Lung (tissue), 12 donors: Measurements from ENCODE around the gene CCDC82. TPM values are rescaled to one million over a fixed set of nuclear protein-coding genes. Genes with fewer than 3 reads are reported as not detected.
A peak's percentile ranks its signal among the peaks of the same experiment; 100 is the strongest.

Experiments
- ATAC-seq: fragments of 200-7000 bp; cut with Tn5 transposase; one replicate; pipeline ENCODE4 v1.9.1; 2020; ENCODE audit warnings: moderate number of reproducible peaks; ENCODE audit not compliant: insufficient read depth, low FRiP score
- DNase-seq, 3 donors: peaks; one replicate each; pipeline ENCODE4 v3.0.0-alpha.2; 2013 to 2017
- H3K27ac ChIP-seq, 2 donors: one replicate each; pipeline ENCODE4 v1.5.1; 2013; ENCODE audit warnings: mild to moderate bottlenecking in 2 of 2, moderate library complexity in 2 of 2, control low read depth in 1 of 2, inconsistent platforms in 1 of 2, low read depth in 1 of 2, low read length in 1 of 2
- H3K27me3 ChIP-seq, 3 donors: one replicate each; pipeline ENCODE4 v1.5.1; 2013; ENCODE audit warnings: low read length in 2 of 3; ENCODE audit not compliant: control insufficient read depth in 3 of 3, insufficient read depth in 3 of 3
- H3K36me3 ChIP-seq, 4 donors: one replicate each; pipeline ENCODE4 v1.5.1; 2013; ENCODE audit warnings: low read length in 4 of 4, mild to moderate bottlenecking in 1 of 4, moderate library complexity in 1 of 4; ENCODE audit not compliant: control insufficient read depth in 4 of 4, insufficient read depth in 4 of 4
- H3K4me1 ChIP-seq, 5 donors: one replicate each; pipeline ENCODE4 v1.5.1; 2013; ENCODE audit warnings: low read length in 5 of 5, mild to moderate bottlenecking in 2 of 5, moderate library complexity in 1 of 5; ENCODE audit not compliant: control insufficient read depth in 5 of 5, insufficient read depth in 5 of 5
- H3K4me3 ChIP-seq: one replicate; pipeline ENCODE4 v1.5.1; 2013; ENCODE audit warnings: mild to moderate bottlenecking, control low read depth, moderate library complexity
- H3K9ac ChIP-seq, 2 donors: one replicate each; pipeline ENCODE4 v1.5.1; 2013; ENCODE audit warnings: low read length in 2 of 2, control low read depth in 1 of 2; ENCODE audit not compliant: insufficient read depth in 1 of 2
- H3K9me3 ChIP-seq, 4 donors: one replicate each; pipeline ENCODE4 v1.5.1; 2013; ENCODE audit warnings: low read length in 3 of 4, mild to moderate bottlenecking in 1 of 4, moderate library complexity in 1 of 4; ENCODE audit not compliant: control insufficient read depth in 4 of 4, insufficient read depth in 3 of 4
- CTCF ChIP-seq: IDR thresholded peaks from 2 replicates; pipeline ENCODE4 v1.5.1; 2012; ENCODE audit warnings: mild to moderate bottlenecking; ENCODE audit errors: control extremely low read depth, extremely low read depth
- WGBS, 2 donors: extraction: QIAGEN DNeasy Blood & Tissue Kit; methylation state at CpG; one replicate each; pipeline ENCODE4 v1.1.7; 2013; 5-methylcytosine and 5-hydroxymethylcytosine counted together
- polyA plus RNA-seq, 2 donors: library from polyadenylated mRNA; stranded (reverse); fragments of 200-250 nt; gene quantifications; one replicate each; pipeline ENCODE4 v1.2.1, GENCODE V29; 2013
- total RNA-seq, 2 donors: library from RNA; depleted of rRNA in 1 of 2; stranded (reverse); fragments of >200 nt in 1 of 2; gene quantifications; one replicate each; pipeline ENCODE4 v1.2.1, GENCODE V29; 2014 to 2021
- donor health status: control.
- donor health status: control.
- donor health status: Bipolar disorder and iron deficiency.
- donor health status: healthy.
- donor health status: DM: yes; HTN: yes; CAD: no.

Gene CCDC82
- total and polyA plus RNA-seq, 4 donors, result 16.4 to 46.9 (median 29.2) TPM

GRCh38 chr11:96313163-96313562, 76.5 kb downstream of the CCDC82 start:
- no peak for TF ChIP-seq CTCF
- Histone ChIP-seq H3K27ac (peak overlapping the region in 1 of 2 donors; percentile 29), H3K9me3 (no peaks in the 10 kb centered on the region), H3K4me1 (peaks cover 15 to 80% (median 48%) of the 10 kb centered on the region in 5 donors), H3K27me3 (no peaks in the 10 kb centered on the region), H3K36me3 (peaks cover 0 to 5% (median under 1%) of the 10 kb centered on the region in 4 donors), H3K4me3 (no peak overlapping the region), H3K9ac (no peak overlapping the region)
- ATAC-seq (no peak), DNase-seq (no peak)
- WGBS, 2 donors, result 48 to 53% methylated on average over 6 of the region's 6 CpGs

GRCh38 chr11:96311120-96311568, 78.6 kb downstream of the CCDC82 start:
- DNase-seq (peak in 2 of 3 donors; percentile 79 to 85), ATAC-seq (no peak)
- H3K9me3 ChIP-seq, result no peaks in the 10 kb centered on the region
- H3K27me3 ChIP-seq, result no peaks in the 10 kb centered on the region
- H3K27ac ChIP-seq, result no peak overlapping the region
- no peak overlapping the region for H3K4me3 ChIP-seq
- peak overlapping the region in 1 of 2 donors; percentile 2 for H3K9ac ChIP-seq
- H3K36me3 ChIP-seq, result peaks cover 0 to 2% (median 0%) of the 10 kb centered on the region in 4 donors
- no peak for TF ChIP-seq CTCF
- peaks cover 12 to 85% (median 48%) of the 10 kb centered on the region in 5 donors for H3K4me1 ChIP-seq
- 66 to 69% methylated on average over 2 of the region's 2 CpGs for WGBS, 2 donors

GRCh38 chr11:96310236-96310635, 79.5 kb downstream of the CCDC82 start:
- ATAC-seq, result no peak
- no peak overlapping the region for H3K4me3 ChIP-seq
- no peaks in the 10 kb centered on the region for H3K36me3 ChIP-seq
- no peaks in the 10 kb centered on the region for H3K27me3 ChIP-seq
- H3K9me3 ChIP-seq, result no peaks in the 10 kb centered on the region
- H3K9ac ChIP-seq, result no peak overlapping the region
- H3K4me1 ChIP-seq, result peaks cover 10 to 90% (median 46%) of the 10 kb centered on the region in 5 donors
- 81% methylated on average over 1 of the region's 1 CpG for WGBS, 2 donors
- H3K27ac ChIP-seq, result no peak overlapping the region
- no peak for TF ChIP-seq CTCF
- DNase-seq, result no peak

- H3K27me3 ChIP-seq, result no peaks in the 10 kb centered on the region
- ATAC-seq (no peak), DNase-seq (no peak)
- no peaks in the 10 kb centered on the region for H3K36me3 ChIP-seq
- no peak overlapping the region for H3K4me3 ChIP-seq
- no peak for TF ChIP-seq CTCF
- H3K27ac ChIP-seq, result no peak overlapping the region
- no peaks in the 10 kb centered on the region for H3K9me3 ChIP-seq
- H3K9ac ChIP-seq, result no peak overlapping the region
- WGBS, 2 donors, result 77% methylated on average over 5 of the region's 5 CpGs
- H3K4me1 ChIP-seq, result peaks cover 8 to 91% (median 42%) of the 10 kb centered on the region in 5 donors
These were observed 80.1 kb downstream of the CCDC82 start for GRCh38 chr11:96309643-96310017.
